Thymus (tissue), 11 donors: ENCODE results near the gene ELOVL3. TPM values are rescaled to one million over a fixed set of nuclear protein-coding genes. Genes with fewer than 3 reads are reported as not detected.
"Not testable (repeated sequence)": the region's sequence is repeated elsewhere in the genome, so short reads cannot be mapped to it uniquely, and the experiment has no call there.

ENCODE experiments used
- DNase-seq, 9 donors: peaks; one replicate each; pipeline ENCODE4 v3.0.0-alpha.2; 2013; ENCODE audit warnings: low spot score in 9 of 9, low read depth in 6 of 9, missing footprints in 1 of 9
- H3K27ac ChIP-seq, 2 donors: one replicate each; pipeline ENCODE4 v1.5.1; 2013; ENCODE audit warnings: control low read depth in 1 of 2, low read depth in 1 of 2, low read length in 1 of 2, mild to moderate bottlenecking in 1 of 2, moderate library complexity in 1 of 2
- H3K27me3 ChIP-seq, 2 donors: one replicate each; pipeline ENCODE4 v1.5.1; 2013; ENCODE audit warnings: low read length in 1 of 2; ENCODE audit not compliant: control insufficient read depth in 2 of 2, insufficient read depth in 1 of 2
- H3K36me3 ChIP-seq, 2 donors: one replicate each; pipeline ENCODE4 v1.5.1; 2013; ENCODE audit warnings: low read length in 1 of 2, mild to moderate bottlenecking in 1 of 2, moderate library complexity in 1 of 2; ENCODE audit not compliant: control insufficient read depth in 2 of 2, insufficient read depth in 2 of 2
- H3K4me1 ChIP-seq, 2 donors: one replicate each; pipeline ENCODE4 v1.5.1; 2013; ENCODE audit warnings: low read length in 2 of 2; ENCODE audit not compliant: control insufficient read depth in 2 of 2, insufficient read depth in 2 of 2
- H3K4me3 ChIP-seq, 2 donors: one replicate each; pipeline ENCODE4 v1.5.1; 2013; ENCODE audit warnings: low read length in 2 of 2, control low read depth in 1 of 2, mild to moderate bottlenecking in 1 of 2
- H3K9me3 ChIP-seq, 2 donors: one replicate each; pipeline ENCODE4 v1.5.1; 2013; ENCODE audit warnings: low read length in 1 of 2, mild to moderate bottlenecking in 1 of 2; ENCODE audit not compliant: control insufficient read depth in 2 of 2, insufficient read depth in 1 of 2
- WGBS: extraction: QIAGEN DNeasy Blood & Tissue Kit; methylation state at CpG from one replicate; pipeline ENCODE4 v1.1.7; 2013; 5-methylcytosine and 5-hydroxymethylcytosine counted together
- polyA plus RNA-seq: library from polyadenylated mRNA; stranded (reverse); fragments of 200-250 nt; gene quantifications from one replicate; pipeline ENCODE4 v1.2.3, GENCODE V29; 2013
- total RNA-seq: library from RNA; stranded (reverse); fragments of 120-200 nt; gene quantifications from one replicate; pipeline ENCODE4 v1.2.4, GENCODE V29; 2013
- donor health status: healthy.

The ELOVL3 gene
- total and polyA plus RNA-seq, 2 donors: 0.19 to 0.48 TPM

- no peaks in the 10 kb centered on the region for H3K36me3 ChIP-seq
- no peak overlapping the region for H3K27ac ChIP-seq
- DNase-seq: no peak
- no peak overlapping the region for H3K4me3 ChIP-seq
- H3K4me1 ChIP-seq: no peaks in the 10 kb centered on the region
- 88% methylated on average over 6 of the region's 6 CpGs for WGBS
- H3K9me3 ChIP-seq: peaks cover 2 to 19% of the 10 kb centered on the region in 2 donors
- H3K27me3 ChIP-seq: no peaks in the 10 kb centered on the region
These were observed 30.7 kb upstream of the ELOVL3 start for GRCh38 chr10:102195296-102195870.

- Histone ChIP-seq H3K27ac (no peak overlapping the region), H3K27me3 (no peaks in the 10 kb centered on the region), H3K36me3 (no peaks in the 10 kb centered on the region), H3K9me3 (peaks cover 1 to 8% of the 10 kb centered on the region in 2 donors), H3K4me3 (no peak overlapping the region), H3K4me1 (no peaks in the 10 kb centered on the region)
- 84% methylated on average over 2 of the region's 2 CpGs for WGBS
- no peak for DNase-seq
These were observed 29.2 kb upstream of the ELOVL3 start for GRCh38 chr10:102196893-102197292.

- WGBS: 81% methylated on average over 2 of the region's 2 CpGs
- no peak overlapping the region for H3K27ac ChIP-seq
- no peaks in the 10 kb centered on the region for H3K9me3 ChIP-seq
- no peak for DNase-seq
- no peaks in the 10 kb centered on the region for H3K36me3 ChIP-seq
- no peaks in the 10 kb centered on the region for H3K4me1 ChIP-seq
- H3K27me3 ChIP-seq: no peaks in the 10 kb centered on the region
- H3K4me3 ChIP-seq: no peak overlapping the region
These were observed 28.1 kb upstream of the ELOVL3 start for GRCh38 chr10:102198027-102198426.

- no peaks in the 10 kb centered on the region for H3K36me3 ChIP-seq
- H3K4me1 ChIP-seq: no peaks in the 10 kb centered on the region
- 94% methylated on average over 34 of the region's 34 CpGs for WGBS
- H3K27me3 ChIP-seq: no peaks in the 10 kb centered on the region
- no peak overlapping the region for H3K4me3 ChIP-seq
- H3K27ac ChIP-seq: no peak overlapping the region
- DNase-seq: no peak
- peaks cover 0 to 8% of the 10 kb centered on the region in 2 donors for H3K9me3 ChIP-seq
These were observed 25.1 kb upstream of the ELOVL3 start for GRCh38 chr10:102200751-102201640.

GRCh38 chr10:102202386-102202785 lies 23.7 kb upstream of the ELOVL3 start:
- Histone ChIP-seq H3K27me3 (no peaks in the 10 kb centered on the region), H3K36me3 (no peaks in the 10 kb centered on the region), H3K27ac (no peak overlapping the region), H3K9me3 (peaks cover 0 to 8% of the 10 kb centered on the region in 2 donors), H3K4me3 (no peak overlapping the region), H3K4me1 (no peaks in the 10 kb centered on the region)
- DNase-seq: no peak
- WGBS: 92% methylated on average over 1 of the region's 1 CpG

GRCh38 chr10:102208311-102209035 lies 17.6 kb upstream of the ELOVL3 start:
- no peaks in the 10 kb centered on the region for H3K27me3 ChIP-seq
- H3K4me3 ChIP-seq: no peak overlapping the region
- peaks cover 0 to 8% of the 10 kb centered on the region in 2 donors for H3K9me3 ChIP-seq
- no peaks in the 10 kb centered on the region for H3K36me3 ChIP-seq
- no peak overlapping the region for H3K27ac ChIP-seq
- WGBS: 91% methylated on average over 5 of the region's 5 CpGs
- no peaks in the 10 kb centered on the region for H3K4me1 ChIP-seq
- no peak for DNase-seq

GRCh38 chr10:102211615-102212299 lies 14.3 kb upstream of the ELOVL3 start:
- Histone ChIP-seq H3K4me1 (no peaks in the 10 kb centered on the region), H3K27me3 (no peaks in the 10 kb centered on the region), H3K4me3 (no peak overlapping the region), H3K36me3 (no peaks in the 10 kb centered on the region), H3K27ac (no peak overlapping the region), H3K9me3 (no peaks in the 10 kb centered on the region)
- 98% methylated on average over 3 of the region's 3 CpGs for WGBS
- no peak for DNase-seq

- not testable (repeated sequence) for H3K4me3 ChIP-seq, H3K4me1 ChIP-seq, H3K36me3 ChIP-seq, H3K27ac ChIP-seq, DNase-seq, H3K27me3 ChIP-seq, H3K9me3 ChIP-seq
- 44% methylated on average over 4 of the region's 4 CpGs for WGBS
These were observed 12.5 kb upstream of the ELOVL3 start for GRCh38 chr10:102213599-102213998.
